Stimulated activated CD8-positive, alpha-beta memory T cell treated with anti-CD3 and anti-CD28 coated beads, Interleukin-7, amount 100 ng/mL, for 24 hours (primary cell): ENCODE results near the gene ATRNL1.
"Not testable (repeated sequence)": the region's sequence is repeated elsewhere in the genome, so short reads cannot be mapped to it uniquely, and the experiment has no call there.

Source experiments
- DNase-seq: peaks from one replicate; pipeline ENCODE4 v3.0.0-alpha.2; 2020; ENCODE audit warnings: low read depth

The ATRNL1 gene

DNA sequence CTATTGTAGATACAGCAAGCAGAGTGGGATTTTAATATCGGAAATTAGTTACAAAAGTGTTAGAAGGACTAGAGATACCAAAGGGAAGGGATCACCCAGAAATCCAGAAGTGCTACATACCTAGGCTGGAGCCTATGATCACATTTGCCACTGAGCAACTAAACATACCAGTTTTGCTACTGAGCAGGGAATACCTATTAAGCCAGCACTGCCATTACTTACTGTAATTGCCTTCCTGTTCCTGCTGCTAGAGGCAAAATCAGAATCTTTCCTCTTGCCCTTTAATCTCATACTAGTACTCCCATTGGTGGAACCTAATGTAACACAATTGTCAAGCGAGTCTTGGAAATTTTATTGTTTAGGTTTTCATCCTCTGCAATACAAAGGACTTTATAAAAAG lies 121.7 kb downstream of the ATRNL1 start:
- no peak for DNase-seq

DNA sequence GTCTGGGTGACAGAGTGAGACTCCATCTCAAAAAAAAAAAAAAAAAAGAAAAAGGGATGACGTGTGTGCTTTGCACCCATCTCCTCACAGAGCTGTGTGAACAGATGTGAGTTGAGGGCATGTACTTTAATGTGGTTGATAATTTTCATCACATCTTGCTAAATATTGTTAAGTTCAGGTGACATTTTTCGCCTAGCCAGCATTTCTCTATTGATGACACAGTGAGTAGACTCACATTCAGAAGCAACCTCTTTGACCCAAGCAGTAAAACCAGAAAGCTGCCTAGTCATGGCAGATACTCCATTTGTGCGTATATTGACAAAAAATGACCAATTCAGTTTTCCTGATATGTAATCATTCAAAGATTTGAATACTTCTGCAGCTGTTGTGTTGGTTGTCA lies 126.0 kb downstream of the ATRNL1 start:
- DNase-seq = no peak

DNA sequence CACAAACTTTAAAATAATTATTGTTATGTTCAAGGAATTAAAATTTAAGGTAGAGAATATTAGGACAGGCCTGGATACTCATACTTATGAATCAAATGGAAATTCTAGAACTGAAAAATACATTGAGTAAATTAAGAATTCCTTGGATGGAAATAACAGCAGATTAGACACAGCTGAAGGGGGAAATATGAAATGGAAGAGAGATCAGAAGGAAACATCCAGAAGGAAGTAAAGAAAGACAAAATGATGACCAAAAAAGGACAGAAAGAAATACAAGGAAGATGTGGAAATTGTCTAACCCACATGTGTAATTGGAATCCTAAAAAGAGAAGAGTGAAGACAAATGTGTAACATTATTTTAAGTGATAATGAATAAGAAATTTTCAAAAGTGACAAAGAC lies 128.9 kb downstream of the ATRNL1 start:
- no peak for DNase-seq

DNA sequence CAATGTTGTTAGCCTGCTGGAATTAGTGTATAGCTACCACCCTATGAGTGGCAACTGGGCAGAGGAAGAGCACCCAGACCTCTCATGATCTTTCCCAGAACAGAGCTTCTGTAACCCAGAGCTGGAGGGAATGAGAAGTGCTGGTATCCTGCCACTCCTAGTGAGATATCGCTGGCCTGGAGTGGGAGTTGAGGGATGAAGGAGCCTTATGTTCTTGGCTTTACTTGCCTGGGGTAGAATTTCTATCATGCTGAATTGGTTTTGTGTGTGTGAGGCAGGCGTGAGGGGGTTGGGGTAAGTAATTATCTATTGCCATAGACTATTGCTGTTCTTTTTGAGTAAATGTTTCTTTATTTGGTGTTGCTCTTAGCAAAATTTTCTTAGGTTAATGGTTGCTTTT lies 146.6 kb downstream of the ATRNL1 start:
- DNase-seq = no peak

DNA sequence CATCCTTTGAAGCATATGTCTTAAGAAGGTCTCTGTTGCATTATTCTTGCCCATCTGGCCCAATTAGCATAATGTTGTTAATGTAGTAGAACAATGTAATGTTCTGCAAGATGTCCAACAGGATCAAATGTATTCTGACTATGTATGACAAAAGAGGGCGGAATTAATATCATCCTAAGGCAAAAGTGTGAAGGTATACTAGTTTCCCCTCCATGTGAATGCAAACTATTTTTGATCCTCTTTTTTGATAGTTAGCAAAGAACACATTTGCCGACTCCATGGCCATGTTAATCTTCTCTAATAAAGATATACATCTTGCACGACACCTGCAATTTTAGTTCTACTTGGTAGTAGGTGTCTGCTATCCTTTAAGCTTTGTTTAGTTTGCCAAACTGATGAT lies 157.6 kb downstream of the ATRNL1 start:
- DNase-seq = no peak

DNA sequence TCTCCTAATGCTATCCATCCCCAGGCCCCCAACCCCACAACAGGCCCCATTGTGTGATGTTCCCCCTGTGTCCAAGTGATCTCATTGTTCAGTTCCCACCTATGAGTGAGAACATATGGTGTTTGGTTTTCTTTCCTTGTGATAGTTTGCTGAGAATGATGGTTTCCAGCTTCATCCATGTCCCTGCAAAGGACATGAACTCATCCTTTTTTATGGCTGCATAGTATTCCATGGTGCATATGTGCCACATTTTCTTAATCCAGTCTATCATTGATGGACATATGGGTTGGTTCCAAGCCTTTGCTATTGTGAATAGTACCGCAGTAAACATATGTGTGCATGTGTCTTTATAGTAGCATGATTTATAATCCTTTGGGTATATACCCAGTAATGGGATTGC lies 160.6 kb downstream of the ATRNL1 start:
- DNase-seq = not testable (repeated sequence)

DNA sequence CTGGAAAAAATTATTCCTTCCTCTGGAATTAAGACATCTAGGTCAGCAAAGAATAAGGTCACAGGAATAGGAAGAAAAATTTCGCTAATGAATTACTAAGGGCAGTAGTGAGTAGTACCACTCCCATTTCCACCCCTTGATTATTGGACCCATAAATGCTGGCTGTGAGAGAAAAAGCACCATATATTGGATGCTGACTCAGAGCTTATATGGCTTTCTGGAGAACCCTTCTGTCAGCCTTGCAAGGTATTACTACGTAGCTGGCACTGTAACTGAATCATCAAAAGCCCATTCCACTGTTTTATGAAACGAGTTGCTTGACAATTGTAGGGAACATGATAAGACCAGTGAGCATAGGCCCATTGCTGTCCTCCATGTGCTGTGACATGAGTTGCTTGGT lies 179.3 kb downstream of the ATRNL1 start:
- no peak for DNase-seq

DNA sequence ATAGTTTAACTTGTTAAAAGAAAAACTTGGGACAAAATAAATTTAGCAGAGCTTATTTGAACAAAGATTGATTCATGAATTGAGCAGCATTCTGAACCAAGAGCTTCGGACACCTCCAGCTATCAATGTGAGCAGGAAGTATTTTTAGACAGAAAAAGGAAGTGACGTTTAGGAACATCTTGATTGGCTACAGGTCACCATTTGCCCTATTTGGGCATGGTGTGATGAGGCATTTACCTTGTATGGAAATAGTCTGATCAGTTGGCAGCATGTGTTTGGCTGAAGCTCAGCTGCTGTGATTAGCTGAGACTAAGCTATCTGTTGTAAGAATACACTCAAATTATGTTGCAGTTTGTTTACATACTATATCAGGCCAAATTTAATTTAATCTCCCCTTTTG lies 185.1 kb downstream of the ATRNL1 start:
- no peak for DNase-seq

DNA sequence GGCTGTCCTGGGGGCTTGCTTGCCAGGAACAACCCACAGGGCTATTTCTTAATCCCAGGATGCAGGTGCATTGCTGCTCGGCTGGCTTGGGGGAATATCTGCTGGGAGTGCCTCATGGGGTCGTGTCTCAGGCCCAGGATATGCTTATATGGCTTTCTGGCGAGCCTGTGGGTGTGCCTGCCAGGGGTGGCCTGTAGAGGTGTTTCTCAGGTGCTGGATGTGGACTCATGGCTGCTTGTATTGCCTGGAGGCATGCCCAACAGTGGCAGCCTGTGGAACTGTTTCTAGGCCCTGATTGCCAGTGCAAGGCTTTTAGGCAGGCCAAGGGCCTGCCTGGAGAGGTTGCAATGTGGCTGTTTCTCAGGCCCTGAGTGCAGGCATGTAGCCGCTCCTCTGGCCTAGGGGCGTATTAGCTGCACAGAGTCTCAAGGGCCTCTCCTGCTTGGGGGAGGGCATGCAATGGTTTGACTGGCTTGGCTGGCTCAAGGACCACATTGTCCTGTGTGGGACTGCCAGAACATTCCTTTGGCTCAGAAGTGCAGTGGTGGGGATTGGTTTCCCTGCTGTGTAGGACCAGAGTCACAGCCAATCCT lies 202.1 kb downstream of the ATRNL1 start:
- DNase-seq = no peak

DNA sequence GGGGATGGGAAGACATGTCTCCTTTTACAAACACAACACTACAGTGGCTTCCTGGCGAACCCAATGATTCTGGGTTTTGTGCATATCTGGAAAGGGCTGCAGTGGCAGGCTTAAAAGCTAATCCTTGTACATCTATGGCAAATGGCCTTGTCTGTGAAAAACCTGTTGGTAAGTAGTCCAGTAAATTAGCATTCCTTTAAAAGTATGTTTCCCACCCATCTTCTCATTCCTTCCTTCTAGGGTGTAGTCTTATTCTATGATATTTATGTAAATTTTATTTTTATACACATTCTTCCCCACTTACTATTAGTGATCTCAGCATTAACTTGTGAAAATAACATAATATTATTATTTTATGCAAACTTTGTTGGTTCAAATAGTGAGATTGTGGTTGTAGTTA lies 206.9 kb downstream of the ATRNL1 start:
- no peak for DNase-seq

DNA sequence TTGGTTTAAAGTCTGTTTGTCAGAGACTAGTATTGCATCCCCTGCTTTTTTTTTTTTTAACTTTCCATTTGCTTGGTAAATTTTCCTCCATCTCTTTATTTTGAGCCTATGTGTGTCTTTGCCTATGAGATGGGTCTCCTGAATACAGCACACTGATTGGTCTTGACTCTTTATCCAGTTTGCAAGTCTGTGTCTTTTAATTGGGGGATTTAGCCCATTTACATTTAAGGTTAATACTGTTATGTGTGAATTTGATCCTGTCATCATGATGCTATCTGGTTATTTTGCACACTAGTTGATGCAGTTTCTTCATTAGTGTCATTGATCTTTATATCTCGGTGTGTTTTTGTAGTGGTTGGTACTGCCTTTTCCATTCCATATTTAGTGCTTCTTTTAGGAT lies 226.5 kb downstream of the ATRNL1 start:
- not testable (repeated sequence) for DNase-seq

DNA sequence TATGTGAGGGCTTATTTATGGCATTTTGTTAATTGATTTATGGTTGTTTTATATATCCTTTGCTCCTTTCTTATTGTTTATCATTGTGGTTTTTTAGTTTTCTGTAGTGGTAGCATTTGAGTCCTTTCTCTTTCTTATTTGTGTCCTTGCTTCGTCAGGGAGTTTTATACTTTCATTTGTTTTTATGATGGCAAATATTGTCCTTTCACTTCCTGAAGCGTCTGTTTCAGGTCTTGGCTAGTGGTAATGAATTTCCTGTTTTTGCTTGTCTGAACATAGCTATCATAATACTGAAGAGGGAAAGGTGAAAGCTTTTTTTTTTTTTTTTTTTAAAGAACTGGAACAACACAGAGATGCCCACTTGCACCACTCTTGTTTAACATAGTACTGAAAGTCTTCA lies 228.2 kb downstream of the ATRNL1 start:
- DNase-seq = no peak

DNA sequence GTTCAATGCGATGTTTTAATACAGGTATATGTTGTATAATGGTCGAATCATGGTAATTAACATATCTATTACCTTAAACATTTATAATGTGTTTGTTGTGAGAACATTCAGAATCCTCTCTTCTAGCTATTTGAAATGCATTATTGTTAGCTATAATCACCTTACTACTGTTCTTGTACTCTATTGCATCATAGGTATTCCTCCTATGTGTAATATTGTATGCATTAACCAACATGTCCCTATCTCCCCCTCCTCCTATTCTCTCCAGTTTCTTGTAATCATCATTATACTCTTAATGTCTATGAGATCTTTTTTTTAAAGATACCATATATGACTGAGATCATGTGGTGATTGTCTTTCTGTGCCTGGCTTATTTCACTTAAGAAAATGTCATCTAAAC lies 235.2 kb downstream of the ATRNL1 start:
- no peak for DNase-seq

DNA sequence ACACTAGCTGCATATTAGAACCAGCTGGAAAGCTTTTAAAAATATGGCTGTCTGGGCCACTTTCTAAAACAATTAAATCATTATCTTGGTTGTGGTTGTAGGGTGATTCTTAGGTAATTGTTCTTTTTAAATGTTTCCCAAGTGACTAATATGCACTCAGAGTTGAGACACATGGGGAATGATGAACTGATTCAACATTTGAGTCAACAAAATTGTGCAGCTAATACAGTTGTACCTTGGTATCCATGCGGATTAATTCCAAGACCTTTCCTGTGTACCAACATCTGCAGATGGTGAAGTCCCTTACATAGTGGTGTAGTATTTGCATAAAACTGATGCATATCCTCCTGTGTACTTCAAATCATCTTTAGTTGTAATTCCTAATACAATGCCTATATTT lies 242.2 kb downstream of the ATRNL1 start:
- no peak for DNase-seq

DNA sequence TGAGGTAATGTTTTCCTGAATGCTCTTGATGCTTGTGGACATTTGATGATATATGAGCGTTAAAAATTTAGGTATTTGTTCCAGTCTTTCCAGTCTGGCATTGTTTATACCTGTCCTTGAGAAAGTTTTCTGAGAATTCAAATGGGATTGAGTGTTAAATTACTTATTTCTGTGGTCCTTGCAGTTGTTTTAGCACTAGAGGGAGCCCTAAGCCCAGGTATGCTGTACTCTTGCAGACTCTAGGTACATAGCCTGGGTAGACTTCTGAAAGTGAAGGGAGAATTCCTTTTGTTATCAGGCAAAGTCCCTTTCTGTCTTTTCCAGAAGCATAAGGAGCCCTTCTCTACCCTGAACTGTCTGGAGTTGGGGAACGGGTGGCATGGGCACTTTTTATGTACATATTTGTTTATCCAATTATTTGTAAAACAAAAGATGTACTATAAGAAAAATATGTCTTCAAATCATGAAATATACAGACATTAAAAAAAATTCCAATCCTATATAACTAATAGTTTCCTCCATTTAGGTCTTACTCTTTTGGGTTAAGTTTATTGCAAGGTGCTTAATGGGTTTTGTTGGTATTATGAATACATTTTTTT lies 262.1 kb downstream of the ATRNL1 start:
- DNase-seq = no peak

DNA sequence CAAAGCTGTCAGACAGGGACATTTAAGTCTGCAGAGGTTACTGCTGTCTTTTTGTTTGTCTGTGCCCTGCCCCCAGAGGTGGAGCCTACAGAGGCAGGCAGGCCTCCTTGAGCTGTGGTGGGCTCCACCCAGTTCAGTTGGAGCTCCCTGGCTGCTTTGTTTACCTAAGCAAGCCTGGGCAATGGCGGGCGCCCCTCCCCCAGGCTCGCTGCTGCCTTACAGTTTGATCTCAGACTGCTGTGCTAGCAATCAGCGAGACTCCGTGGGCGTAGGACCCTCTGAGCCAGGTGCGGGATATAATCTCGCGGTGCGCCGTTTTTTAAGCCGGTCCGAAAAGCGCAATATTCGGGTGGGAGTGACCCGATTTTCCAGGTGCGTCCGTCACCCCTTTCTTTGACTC lies 274.8 kb downstream of the ATRNL1 start:
- not testable (repeated sequence) for DNase-seq

DNA sequence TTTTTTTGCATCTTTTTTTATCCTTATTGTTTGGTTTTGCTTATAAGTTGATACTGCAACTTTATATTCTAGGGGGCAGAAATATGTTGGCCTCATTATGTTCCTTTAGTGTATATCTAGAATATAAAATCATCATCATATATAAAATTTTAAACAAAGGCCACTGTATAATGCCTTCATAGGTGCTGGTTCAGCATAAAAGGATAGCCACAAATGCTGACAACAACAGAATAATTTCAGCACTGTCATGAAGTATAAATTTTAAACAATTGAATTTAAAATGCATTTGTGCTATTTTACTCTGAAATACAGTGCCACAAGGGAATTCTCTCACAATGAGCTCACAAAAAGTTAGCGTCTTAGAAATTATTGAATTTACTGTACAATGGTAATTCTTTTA lies 285.9 kb downstream of the ATRNL1 start:
- no peak for DNase-seq

DNA sequence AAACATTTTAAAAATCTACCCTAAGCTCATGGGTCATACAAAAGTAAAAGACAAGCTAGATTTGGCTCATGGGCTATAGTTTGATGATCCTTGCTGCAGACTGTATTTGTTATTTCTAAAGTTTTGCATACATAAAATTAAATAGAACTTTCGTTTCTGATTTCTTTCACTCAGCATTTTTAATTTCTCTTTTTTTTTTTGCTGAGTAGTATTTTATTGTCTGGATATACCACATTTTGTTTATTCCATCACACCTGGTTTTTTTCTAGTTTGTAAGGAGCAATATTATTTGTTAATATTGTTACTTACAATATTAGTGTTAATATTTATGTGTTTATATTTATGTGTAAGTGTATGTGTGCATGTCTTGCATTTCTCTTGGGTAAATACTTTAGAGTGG lies 291.5 kb downstream of the ATRNL1 start:
- no peak for DNase-seq

DNA sequence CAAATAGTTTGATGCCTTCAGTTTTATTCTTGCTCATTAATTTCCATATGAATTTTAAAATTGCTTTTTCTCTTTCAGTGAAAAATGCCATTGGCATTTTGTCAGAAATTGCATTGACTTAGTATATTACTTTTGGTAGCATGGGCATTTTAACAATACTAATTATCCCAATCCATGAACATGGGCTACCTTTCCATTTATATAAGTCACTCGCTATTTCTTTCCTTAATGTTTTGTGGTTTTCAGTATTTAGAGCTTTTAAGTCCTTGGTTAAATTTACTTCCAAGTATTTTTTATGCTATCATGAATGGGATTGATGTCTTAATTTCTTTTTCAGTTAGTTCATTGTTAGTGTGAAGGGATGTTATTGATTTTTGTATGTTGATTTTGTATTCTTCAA lies 297.4 kb downstream of the ATRNL1 start:
- no peak for DNase-seq

DNA sequence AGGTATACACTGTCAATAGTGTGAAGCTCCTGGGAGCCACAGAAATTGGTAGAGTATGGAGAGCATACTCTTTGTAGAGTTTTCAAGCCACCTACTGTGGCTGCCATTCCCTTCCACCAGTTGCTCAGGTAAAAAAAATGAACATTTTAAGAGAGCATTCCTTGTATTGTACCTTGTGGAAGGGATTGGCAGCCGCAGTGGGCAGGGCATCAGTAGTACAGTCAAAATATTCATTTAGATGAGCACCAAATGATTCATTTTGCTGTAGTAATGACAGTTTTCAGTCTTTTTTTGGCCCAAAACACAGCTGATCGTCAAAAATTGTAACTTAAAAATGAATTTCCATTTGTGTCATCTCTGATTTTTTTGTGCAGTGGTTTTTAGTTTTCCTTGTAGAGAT lies 304.9 kb downstream of the ATRNL1 start:
- DNase-seq = no peak

DNA sequence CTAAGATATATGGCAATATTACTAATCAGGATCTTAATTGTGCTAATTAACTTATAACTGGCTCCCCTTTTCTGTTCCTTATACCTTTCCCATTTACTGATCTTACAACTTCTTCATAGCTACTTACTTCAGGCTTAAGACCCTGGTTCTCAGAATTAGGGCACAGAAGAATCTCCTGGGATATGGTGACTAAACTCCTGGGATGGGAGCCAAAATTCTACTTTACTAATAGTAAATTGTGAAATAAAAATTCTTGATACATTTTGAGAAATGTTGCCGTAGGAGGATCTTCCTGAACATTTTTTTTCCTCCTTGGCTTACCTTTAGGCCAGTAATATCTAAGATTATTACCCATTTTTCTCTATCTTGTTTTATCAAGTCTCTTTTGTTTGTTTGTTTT lies 309.5 kb downstream of the ATRNL1 start:
- DNase-seq = no peak

DNA sequence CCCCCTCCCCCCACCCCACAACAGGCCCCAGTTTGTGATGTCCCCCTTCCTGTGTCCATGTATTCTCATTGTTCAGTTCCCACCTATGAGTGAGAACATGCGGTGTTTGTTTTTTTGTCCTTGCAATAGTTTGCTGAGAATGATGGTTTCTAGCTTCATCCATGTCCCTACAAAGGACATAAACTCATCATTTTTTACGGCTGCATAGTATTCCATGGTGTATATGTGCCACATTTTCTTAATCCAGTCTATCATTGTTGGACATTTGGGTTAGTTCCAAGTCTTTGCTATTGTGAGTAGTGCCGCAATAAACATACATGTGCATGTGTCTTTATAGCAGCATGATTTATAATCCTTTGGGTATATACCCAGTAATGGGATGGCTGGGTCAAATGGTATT lies 312.7 kb downstream of the ATRNL1 start:
- not testable (repeated sequence) for DNase-seq

DNA sequence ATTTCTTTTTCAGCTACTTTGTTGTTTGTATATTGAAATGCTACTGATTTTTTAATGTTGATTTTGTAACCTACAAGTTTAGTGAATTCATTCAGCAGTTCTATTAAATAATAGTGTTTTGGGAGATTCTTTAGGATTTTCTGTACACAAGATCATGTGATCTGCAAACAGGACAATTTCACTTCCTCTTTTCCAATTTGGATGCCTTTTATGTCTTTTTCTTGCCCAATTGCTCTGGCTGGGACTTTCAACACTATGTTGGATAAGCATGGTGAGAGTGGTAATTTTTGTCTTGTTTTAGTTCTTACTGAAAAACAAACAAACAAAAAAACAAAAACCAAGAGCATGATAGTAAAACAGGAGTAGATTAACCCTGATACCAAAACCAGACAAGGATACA lies 316.2 kb downstream of the ATRNL1 start:
- DNase-seq = no peak

DNA sequence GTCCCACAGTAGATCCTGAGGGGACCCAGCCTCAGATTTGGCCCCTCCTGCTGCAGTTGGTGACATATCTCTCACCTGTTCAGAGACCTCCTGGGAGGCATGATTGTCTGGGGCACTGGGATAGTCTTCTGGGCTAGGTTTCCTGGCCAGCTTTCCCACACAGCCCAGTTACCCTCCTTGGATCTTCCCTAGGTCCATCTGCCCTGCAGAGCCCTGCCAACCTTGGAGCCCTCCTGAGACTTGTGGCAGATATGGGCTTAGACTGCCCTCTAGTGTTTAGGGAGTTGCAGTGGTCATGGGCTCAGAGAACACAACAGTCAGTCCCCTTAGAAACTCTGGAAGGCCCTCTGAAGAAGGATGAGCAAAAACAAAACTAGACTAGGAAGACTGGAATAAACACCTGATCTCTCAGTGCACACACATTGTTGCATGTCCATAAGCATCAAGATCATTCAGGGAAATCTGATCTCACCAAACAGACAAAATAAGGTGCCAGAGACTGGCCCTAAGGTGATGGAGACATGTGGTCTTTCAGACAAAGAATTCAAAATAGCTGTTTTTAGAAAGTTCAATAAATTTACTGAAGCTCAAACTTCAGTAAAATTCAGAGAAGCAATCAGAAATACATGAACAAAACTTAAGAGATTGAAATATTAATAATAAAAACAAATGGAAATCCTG lies 324.6 kb downstream of the ATRNL1 start:
- DNase-seq = no peak
